ENCODE measurements around the gene CARNS1.

GRCh38 chr11:67416416-67417335 is 1.2 kb downstream of the CARNS1 start:
- TF ChIP-seq, protein P1, sequence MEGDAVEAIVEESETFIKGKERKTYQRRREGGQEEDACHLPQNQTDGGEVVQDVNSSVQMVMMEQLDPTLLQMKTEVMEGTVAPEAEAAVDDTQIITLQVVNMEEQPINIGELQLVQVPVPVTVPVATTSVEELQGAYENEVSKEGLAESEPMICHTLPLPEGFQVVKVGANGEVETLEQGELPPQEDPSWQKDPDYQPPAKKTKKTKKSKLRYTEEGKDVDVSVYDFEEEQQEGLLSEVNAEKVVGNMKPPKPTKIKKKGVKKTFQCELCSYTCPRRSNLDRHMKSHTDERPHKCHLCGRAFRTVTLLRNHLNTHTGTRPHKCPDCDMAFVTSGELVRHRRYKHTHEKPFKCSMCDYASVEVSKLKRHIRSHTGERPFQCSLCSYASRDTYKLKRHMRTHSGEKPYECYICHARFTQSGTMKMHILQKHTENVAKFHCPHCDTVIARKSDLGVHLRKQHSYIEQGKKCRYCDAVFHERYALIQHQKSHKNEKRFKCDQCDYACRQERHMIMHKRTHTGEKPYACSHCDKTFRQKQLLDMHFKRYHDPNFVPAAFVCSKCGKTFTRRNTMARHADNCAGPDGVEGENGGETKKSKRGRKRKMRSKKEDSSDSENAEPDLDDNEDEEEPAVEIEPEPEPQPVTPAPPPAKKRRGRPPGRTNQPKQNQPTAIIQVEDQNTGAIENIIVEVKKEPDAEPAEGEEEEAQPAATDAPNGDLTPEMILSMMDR (IDR thresholded peaks at IDR 0.05) = no peak
- no peak for TF ChIP-seq POLR2A (IDR thresholded peaks at IDR 0.05)

Data from testis (tissue), 2 donors.